ENCODE data around the gene VAMP5.

DNA sequence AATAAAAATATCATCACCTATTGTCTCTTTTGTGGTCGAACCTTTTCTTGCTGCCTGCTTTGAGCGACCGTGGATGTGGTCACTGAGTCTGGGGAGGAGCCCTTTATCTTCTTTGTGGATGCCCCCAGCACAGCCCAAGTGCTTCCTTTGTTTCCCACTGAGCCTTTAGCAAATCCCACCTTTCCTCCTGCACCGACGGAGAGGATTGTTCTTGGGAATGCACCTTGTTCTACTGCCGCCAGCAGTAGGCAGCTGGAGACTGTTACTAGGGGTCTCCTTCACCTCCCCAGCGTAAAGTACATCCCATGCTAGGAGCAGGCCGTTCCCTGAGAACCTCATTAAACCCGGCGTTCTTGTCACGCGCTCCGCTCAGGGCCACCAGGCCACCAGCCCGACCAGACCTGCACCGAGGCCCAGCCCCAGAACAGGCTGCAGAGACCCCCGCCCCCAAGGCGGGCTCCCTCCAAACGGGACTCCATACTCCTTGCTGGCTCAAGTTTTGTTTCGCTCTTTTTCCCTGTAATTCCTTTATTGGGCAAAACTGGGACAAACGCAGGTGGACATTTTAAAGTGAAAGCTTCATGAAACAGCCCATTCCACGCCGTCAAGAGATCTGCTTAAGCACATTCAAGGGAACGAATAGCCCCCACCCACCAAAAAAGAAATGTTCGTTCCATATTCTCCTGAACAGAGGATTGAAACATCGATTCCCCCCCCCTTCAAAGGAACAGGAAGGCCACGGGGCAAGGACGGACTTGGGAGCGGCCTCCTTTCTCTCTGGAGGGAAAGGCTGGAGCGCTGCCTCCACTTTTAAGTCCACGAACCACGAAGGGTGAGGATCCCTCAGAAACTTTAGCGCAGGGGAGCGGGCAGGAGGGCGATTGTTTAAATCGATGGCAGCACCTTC lies 46.4 kb upstream of the VAMP5 start:
- TF ChIP-seq ZNF384 (IDR thresholded peaks at IDR 0.05) = no peak
- no peak for TF ChIP-seq SP1 (IDR thresholded peaks at IDR 0.05)

Measured in HEK293T (cell line).